GM23338 (cell line): ENCODE results near the gene ATF6.

Experiments used
- POLR2AphosphoS5 ChIP-seq: IDR thresholded peaks from 2 replicates; pipeline ENCODE4 v1.6.1; 2016; ENCODE audit warnings: antibody characterized with exemption, low read depth
- TF ChIP-seq, protein P1 (sequence below), 2 experiments: fragments of 200-600 bp in 1 of 2; sonication (generic) in 1 of 2; conservative IDR thresholded peaks; 2 replicates each; pipeline versions ENCODE4 v1.5.1 to v1.6.1; 2016 to 2017; ENCODE audit warnings: antibody characterized with exemption in 2 of 2, low read depth in 2 of 2, mild to moderate bottlenecking in 2 of 2, moderate library complexity in 1 of 2

DNA sequence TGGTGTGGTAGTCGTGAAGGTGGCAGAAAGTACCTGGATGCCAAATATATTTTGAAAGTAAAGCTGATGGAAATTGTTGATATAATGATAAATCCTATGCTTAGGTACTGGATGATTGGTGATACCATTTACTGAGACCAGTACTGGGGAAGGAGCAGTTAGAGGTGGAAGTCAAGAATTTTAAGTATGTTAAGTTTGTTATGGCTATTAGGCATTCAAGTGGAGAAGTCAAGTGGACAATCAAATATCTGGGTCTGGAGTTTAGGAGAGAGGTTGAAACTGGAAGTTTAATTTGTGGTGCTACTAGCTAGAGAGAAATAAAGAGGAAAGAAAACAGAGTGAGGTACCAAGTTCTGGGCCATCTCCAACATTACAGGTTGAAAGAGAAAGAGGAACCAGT, 89.1 kb downstream of the ATF6 start:
- TF ChIP-seq, protein P1, sequence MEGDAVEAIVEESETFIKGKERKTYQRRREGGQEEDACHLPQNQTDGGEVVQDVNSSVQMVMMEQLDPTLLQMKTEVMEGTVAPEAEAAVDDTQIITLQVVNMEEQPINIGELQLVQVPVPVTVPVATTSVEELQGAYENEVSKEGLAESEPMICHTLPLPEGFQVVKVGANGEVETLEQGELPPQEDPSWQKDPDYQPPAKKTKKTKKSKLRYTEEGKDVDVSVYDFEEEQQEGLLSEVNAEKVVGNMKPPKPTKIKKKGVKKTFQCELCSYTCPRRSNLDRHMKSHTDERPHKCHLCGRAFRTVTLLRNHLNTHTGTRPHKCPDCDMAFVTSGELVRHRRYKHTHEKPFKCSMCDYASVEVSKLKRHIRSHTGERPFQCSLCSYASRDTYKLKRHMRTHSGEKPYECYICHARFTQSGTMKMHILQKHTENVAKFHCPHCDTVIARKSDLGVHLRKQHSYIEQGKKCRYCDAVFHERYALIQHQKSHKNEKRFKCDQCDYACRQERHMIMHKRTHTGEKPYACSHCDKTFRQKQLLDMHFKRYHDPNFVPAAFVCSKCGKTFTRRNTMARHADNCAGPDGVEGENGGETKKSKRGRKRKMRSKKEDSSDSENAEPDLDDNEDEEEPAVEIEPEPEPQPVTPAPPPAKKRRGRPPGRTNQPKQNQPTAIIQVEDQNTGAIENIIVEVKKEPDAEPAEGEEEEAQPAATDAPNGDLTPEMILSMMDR (conservative IDR thresholded peaks at IDR 0.05; ENCODE audit: low read depth in 2 of 2): no peak
- no peak for TF ChIP-seq POLR2AphosphoS5
